GM12878 (cell line): ENCODE data around the gene ABCA4. TPM values are rescaled to one million over a fixed set of nuclear protein-coding genes. Genes with fewer than 3 reads are reported as not detected.

ENCODE experiments used
- ATAC-seq: fragments of 200-7000 bp; cut with Tn5 transposase; 3 replicates; pipeline ENCODE4 v1.9.1; 2020; ENCODE audit warnings: mild to moderate bottlenecking, moderate library complexity
- BruUV-seq: library from RNA; stranded (reverse); fragments of 400-500 nt; replicated peaks from 2 replicates; lab custom pipeline; 2021; lab: Mats Ljungman, UMichigan
- CTCF ChIA-PET: fragments of 300-600 bp; sonication (Branson Sonifier 250); formaldehyde crosslinking; extraction: SDS; loops from one replicate; lab custom pipeline; 2021; ENCODE audit warnings: inconsistent platforms; lab: Yijun Ruan, JAX
- POLR2A ChIA-PET: fragments of 350-600 bp; formaldehyde crosslinking; extraction: SDS; loops from one replicate; lab custom pipeline; 2021; ENCODE audit warnings: inconsistent platforms; lab: Charles Lee
- RAD21 ChIA-PET: fragments of 300-600 bp; sonication (Branson Sonifier 250); formaldehyde crosslinking; loops from one replicate; lab custom pipeline; 2023; ENCODE audit warnings: antibody characterized with exemption; ENCODE audit not compliant: unreplicated experiment; lab: Charles Lee
- SMC1A ChIA-PET: fragments of 300-600 bp; sonication (Branson Sonifier 250); formaldehyde crosslinking; loops from one replicate; lab custom pipeline; 2023; ENCODE audit not compliant: unreplicated experiment, uncharacterized antibody; lab: Charles Lee
- DNase-seq: peaks from one replicate; pipeline ENCODE4 v3.0.0-alpha.2; 2011; ENCODE audit warnings: low read depth, low spot score
- FAIRE-seq: peaks from 3 replicates; lab custom pipeline; 2011; peaks lifted over from hg19 to GRCh38; lab: Jason Lieb, UNC
- H2AFZ ChIP-seq: 2 replicates; pipeline ENCODE4 v1.6.0; 2011; ENCODE audit warnings: low read depth, low read length, control low read depth; ENCODE audit not compliant: control insufficient read depth
- H3K27ac ChIP-seq: 2 replicates; pipeline ENCODE4 v1.5.1; 2011; ENCODE audit warnings: control low read depth; ENCODE audit not compliant: control insufficient read depth, insufficient read depth
- H3K27me3 ChIP-seq, 2 experiments: replicated peaks in 1 of 2; 2 replicates each; pipeline versions ENCODE4 v1.6.0 to v1.6.1; 2011; ENCODE audit warnings: low read length in 1 of 2; ENCODE audit not compliant: control insufficient read depth in 2 of 2, insufficient read depth in 2 of 2
- H3K36me3 ChIP-seq, 2 experiments: 2 replicates each; pipeline ENCODE4 v1.5.1; 2011; ENCODE audit warnings: low read length in 1 of 2; ENCODE audit not compliant: control insufficient read depth in 2 of 2, insufficient read depth in 2 of 2
- H3K4me1 ChIP-seq: 2 replicates; pipeline ENCODE4 v1.6.1; 2011; ENCODE audit warnings: mild to moderate bottlenecking, low read length, moderate library complexity, mixed read lengths; ENCODE audit not compliant: control insufficient read depth, insufficient read depth
- H3K4me2 ChIP-seq: 2 replicates; pipeline ENCODE4 v1.6.0; 2011; ENCODE audit warnings: control low read depth; ENCODE audit not compliant: control insufficient read depth, insufficient read depth
- H3K4me3 ChIP-seq: fragments of 200-600 bp; sonication (generic); 2 replicates; pipeline ENCODE4 v1.5.1; 2016
- H3K79me2 ChIP-seq: 2 replicates; pipeline ENCODE4 v1.6.0; 2011; ENCODE audit warnings: low read length; ENCODE audit not compliant: control insufficient read depth, insufficient read depth
- H3K9ac ChIP-seq: 2 replicates; pipeline ENCODE4 v1.8.0; 2011; ENCODE audit warnings: low read length, control low read depth, mixed read lengths; ENCODE audit not compliant: control insufficient read depth, insufficient read depth
- H3K9me3 ChIP-seq: replicated peaks from 3 replicates; pipeline ENCODE4 v1.5.1; 2011; ENCODE audit warnings: mild to moderate bottlenecking, low read length; ENCODE audit not compliant: control insufficient read depth, insufficient read depth
- H4K20me1 ChIP-seq: 2 replicates; pipeline ENCODE4 v1.6.0; 2011; ENCODE audit not compliant: control insufficient read depth, insufficient read depth
- HSF1 ChIP-seq: fragments of 150-350 bp; IDR thresholded peaks from 2 replicates; pipeline ENCODE4 v1.6.1; 2014; ENCODE audit warnings: mild to moderate bottlenecking, low read depth, low read length
- JUNB ChIP-seq: IDR thresholded peaks from 2 replicates; pipeline ENCODE4 v1.6.1; 2016; ENCODE audit warnings: antibody characterized with exemption, mild to moderate bottlenecking
- NR2F1 ChIP-seq: fragments of 450-650 bp; conservative IDR thresholded peaks from 2 replicates; pipeline ENCODE4 v1.6.1; 2017; ENCODE audit warnings: mild to moderate bottlenecking
- PKNOX1 ChIP-seq: fragments of 450-650 bp; IDR thresholded peaks from 2 replicates; pipeline ENCODE4 v1.6.1; 2016; ENCODE audit warnings: mild to moderate bottlenecking
- POLR2AphosphoS5 ChIP-seq: IDR thresholded peaks from 2 replicates; pipeline ENCODE4 v1.6.1; 2011; ENCODE audit warnings: mild to moderate bottlenecking, low read length, inconsistent platforms
- RAD21 ChIP-seq: IDR thresholded peaks from 2 replicates; pipeline ENCODE4 v1.6.1; 2011; ENCODE audit warnings: mild to moderate bottlenecking, low read depth, low read length, moderate library complexity; ENCODE audit not compliant: insufficient read depth
- REST ChIP-seq: IDR thresholded peaks from 2 replicates; pipeline ENCODE4 v1.6.1; 2012; ENCODE audit warnings: mild to moderate bottlenecking, low read depth, low read length
- SREBF1 ChIP-seq: IDR thresholded peaks from 2 replicates; pipeline ENCODE4 v1.6.1; 2012; ENCODE audit warnings: mild to moderate bottlenecking, low read length
- SUPT20H ChIP-seq: IDR thresholded peaks from 2 replicates; pipeline ENCODE4 v1.6.1; 2011; ENCODE audit warnings: low read depth, mild to moderate bottlenecking, low read length, moderate library complexity, borderline replicate concordance; ENCODE audit not compliant: control insufficient read depth
- WGBS: methylation state at CpG from one replicate; pipeline ENCODE4 v1.1.6; 2016; ENCODE audit warnings: low lambda C conversion rate; ENCODE audit not compliant: insufficient replicate concordance, insufficient coverage; ENCODE audit errors: missing lambda C conversion rate; 5-methylcytosine and 5-hydroxymethylcytosine counted together
- in situ Hi-C: fragments of 300-500 bp; cut with MboI; formaldehyde crosslinking; loops from 9 replicates; pipeline ENCODE4 v1.14.3; 2018; ENCODE audit warnings: mixed read lengths
- intact Hi-C: fragments of 100-400 bp; cut with micrococcal nuclease; formaldehyde crosslinking; loops from one replicate; pipeline ENCODE4 v1.14.2; 2022; ENCODE audit not compliant: unreplicated experiment
- polyA plus RNA-seq, 11 experiments: library from polyadenylated mRNA; depleted of rRNA in 4 of 11; unstranded in 6 of 11; stranded (reverse) in 5 of 11; fragments of >200 nt; fragmentation: Nextera tagmentation in 4 of 11; fragmentation: Illumina TruSeq in 1 of 11; extraction: Ambion mirVana in 4 of 11; extraction: Trizol in 1 of 11; gene quantifications; 1 replicate in 1 of 11; 2 replicates in 10 of 11; pipeline versions ENCODE4 v1.2.1 to v1.2.3, GENCODE V29; 2011 to 2016; ENCODE audit warnings: inconsistent platforms in 2 of 11, missing spikeins in 2 of 11, low read depth in 1 of 11
- total RNA-seq, 4 experiments: library from RNA; depleted of rRNA in 3 of 4; stranded (reverse); fragments of >200 nt in 3 of 4; fragmentation: Illumina TruSeq in 1 of 4; extraction: Trizol in 1 of 4; gene quantifications; 2 replicates each; pipeline versions ENCODE4 v1.2.1 to v1.2.3, GENCODE V29; 2013 to 2021

The ABCA4 gene
- total and polyA plus RNA-seq, 10 of the 15 experiments (the other 5 are each of a cell fraction or from before 2014, with no cell fraction given), result 0.03 to 0.28 (median 0.11) TPM; not detected in 3

GRCh38 chr1:94160811-94161210 lies 39.9 kb upstream of the ABCA4 start:
- no peak overlapping the region for H3K4me3 ChIP-seq
- no peak for DNase-seq
- H2AFZ ChIP-seq, result no peak overlapping the region
- ATAC-seq, result no peak
- H3K36me3 ChIP-seq, result no peaks in the 10 kb centered on the region
- FAIRE-seq, result no peak
- H3K9me3 ChIP-seq, result no peaks in the 10 kb centered on the region
- H3K4me1 ChIP-seq, result no peaks in the 10 kb centered on the region
- ChIA-PET CTCF (no interaction called here), POLR2A (no interaction called here)
- no peak overlapping the region for H3K27ac ChIP-seq
- TF ChIP-seq JUNB (no peak), NR2F1 (no peak), SUPT20H (no peak), HSF1 (no peak), SREBF1 (no peak), RAD21 (no peak), REST (no peak), PKNOX1 (no peak), POLR2AphosphoS5 (no peak)
- TF ChIP-seq, all 136 proteins: peak for 0
- no peak overlapping the region for H3K4me2 ChIP-seq
- SMC1A ChIA-PET, result no interaction called here
- no TSS peak for BruUV-seq
- H3K27me3 ChIP-seq, result no peaks in the 10 kb centered on the region
- H3K79me2 ChIP-seq, result no peaks in the 10 kb centered on the region
- no peaks in the 10 kb centered on the region for H4K20me1 ChIP-seq
- intact Hi-C loops, result no loop called here
- RAD21 ChIA-PET, result no interaction called here
- in situ Hi-C loops, result no loop called here
- no peak overlapping the region for H3K9ac ChIP-seq
- 11% methylated on average over 4 of the region's 4 CpGs for WGBS
